Activated CD8-positive, alpha-beta memory T cell treated with anti-CD3 and anti-CD28 coated beads, Interleukin-2, amount 50 U/mL, for 48 hours (primary cell): Measurements from ENCODE around the gene PSTK.

Source experiments
- DNase-seq: peaks from one replicate; pipeline ENCODE4 v3.0.0-alpha.2; 2020

Gene PSTK, protein sequence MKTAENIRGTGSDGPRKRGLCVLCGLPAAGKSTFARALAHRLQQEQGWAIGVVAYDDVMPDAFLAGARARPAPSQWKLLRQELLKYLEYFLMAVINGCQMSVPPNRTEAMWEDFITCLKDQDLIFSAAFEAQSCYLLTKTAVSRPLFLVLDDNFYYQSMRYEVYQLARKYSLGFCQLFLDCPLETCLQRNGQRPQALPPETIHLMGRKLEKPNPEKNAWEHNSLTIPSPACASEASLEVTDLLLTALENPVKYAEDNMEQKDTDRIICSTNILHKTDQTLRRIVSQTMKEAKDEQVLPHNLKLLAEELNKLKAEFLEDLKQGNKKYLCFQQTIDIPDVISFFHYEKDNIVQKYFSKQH

DNA sequence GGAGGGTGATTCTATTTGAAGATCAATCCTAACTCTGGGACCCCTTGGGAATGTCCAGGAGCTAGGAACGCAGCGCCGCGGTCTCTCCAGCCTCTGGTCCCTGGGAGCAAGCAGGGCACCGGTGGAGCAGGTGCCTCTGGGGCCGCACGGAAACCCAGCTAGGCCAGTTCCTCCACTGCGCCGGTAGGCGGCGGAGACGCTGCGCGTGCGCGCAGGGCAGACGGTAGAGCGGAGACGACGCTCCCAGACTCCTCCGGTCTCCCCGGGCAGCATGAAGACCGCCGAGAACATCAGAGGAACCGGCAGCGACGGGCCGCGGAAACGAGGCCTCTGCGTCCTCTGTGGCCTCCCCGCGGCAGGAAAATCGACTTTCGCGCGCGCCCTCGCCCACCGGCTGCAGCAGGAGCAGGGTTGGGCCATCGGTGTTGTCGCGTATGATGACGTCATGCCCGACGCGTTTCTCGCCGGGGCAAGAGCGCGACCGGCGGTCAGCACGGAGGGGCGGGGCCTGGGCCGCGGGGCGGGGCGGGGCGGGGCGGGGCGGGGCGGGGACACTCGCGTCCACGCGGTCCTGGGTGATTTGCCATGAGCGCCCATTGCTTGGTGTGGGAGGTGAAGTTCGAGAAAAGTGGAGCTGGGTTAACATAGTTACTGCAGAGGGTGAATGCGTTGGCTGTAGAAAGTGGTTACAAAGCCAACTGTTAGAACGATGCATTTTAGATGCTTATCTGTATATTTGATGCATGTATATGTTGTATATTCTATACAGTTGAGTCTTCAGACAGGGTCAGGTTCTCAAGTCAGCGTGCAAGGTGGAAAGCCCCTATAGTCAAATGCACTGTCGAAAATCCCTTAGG lies at the start of gene PSTK:
Gene PSTK, plus strand, starts transcription at position 193 of the 857 bp plus-strand sequence. Its CDS starts 79 bp downstream, at position 272.
- peak; percentile 95 for DNase-seq

DNA sequence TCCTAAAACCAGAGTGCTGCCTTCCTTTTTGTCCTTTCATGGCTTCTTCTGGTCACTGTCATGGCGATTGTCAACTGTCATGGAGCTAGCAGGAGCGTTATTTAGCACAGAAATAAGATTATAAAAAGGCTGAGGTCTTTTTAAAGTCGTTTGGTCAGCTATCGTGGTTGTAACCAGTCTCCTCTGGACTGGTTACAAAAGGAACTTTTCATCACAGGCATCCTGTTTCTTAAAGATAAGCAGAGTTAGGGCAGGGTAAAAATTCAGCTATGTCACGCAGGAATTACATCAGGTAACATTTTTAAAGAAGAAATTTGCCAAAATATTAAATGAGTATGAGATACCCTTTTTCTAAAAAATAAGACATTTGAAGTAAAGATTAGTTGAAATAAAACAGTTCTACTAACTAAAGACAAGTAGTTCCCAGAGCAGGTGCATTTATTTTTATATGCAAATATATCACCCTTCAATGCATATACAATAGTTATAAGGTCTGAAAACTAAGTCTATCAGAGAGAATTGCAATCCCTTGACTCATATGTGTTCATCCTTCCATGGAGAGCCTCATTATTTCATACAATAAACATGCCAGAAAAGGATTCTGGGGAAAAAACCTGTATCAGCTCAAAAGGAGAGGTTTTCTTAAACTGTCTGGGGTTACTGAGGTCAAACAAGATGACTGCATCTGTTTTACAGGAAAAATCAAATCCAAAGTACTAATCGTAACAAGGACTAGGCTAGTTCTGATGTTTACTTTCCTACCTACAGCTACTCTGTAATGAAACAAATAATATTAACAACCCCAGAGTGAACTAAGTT lies 48.9 kb upstream of the PSTK start:
- no peak for DNase-seq

GRCh38 chr10:122939133-122939855 lies 40.9 kb upstream of the PSTK start:
- no peak for DNase-seq

GRCh38 chr10:122939856-122940543 lies 40.2 kb upstream of the PSTK start:
- no peak for DNase-seq

DNA sequence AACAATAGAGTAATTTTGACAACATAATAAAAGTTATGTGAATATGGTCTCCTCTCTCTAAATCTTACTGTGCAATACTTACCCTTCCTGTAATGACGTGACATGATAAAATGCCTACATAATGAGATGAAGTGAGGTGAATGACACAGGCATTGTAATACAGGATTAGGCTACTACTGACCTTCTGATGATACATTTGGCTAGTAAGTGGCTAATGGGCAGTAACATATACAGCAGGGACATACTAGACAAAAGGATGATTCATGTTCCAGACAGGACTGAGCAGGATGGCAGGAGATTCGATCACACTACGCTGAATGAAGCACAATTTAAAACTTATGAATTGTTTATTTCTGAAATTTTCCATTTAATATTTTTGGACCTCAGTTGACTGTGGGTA lies 30.9 kb upstream of the PSTK start:
- DNase-seq, result no peak

DNA sequence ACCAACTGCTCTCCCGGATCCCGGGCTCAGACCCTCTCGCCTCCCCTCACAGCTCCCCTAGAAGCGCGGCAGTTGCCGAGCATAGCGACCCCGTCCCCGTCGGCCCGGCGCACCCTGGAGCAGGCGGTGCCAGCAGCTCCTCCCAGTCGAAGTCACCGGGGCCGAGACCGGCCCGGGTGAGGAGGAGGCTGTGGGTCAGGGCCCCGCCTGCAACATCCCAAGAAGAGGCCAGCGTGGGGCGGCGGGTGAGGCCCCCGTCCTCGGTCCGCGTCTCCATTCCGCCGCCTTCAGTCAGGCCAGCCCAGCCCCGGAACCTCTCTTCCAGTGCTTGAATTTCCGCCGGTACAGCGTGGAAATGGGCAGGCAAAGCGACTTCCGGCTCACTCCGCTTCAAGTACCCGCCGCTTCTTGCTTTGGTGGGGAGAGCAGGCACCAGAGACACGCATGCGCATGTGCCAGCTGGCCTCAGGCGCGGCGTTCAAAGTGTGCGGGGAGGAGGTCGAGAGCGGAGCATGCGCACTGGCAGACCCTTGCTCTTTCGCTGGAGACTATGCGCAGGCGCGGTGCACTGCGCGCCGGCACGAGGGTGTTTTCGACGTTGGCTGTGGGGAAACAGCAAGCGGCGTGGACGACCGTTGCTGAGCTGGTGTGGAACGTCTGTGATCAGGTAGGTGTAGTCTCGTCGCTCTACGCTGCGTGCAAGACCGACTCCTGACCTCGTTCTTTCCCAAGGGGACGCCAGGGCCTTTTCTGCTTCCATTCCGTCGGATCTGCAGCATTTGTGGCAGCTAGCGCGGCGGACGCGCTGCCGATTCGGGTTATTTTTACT lies 26.1 kb upstream of the PSTK start, which contains the start of gene C10orf88:
Gene C10orf88, minus strand, starts transcription at position 326 of the 829 bp plus-strand sequence. Its CDS starts 49 bp downstream, at position 277.
- DNase-seq, result peak; percentile 97

GRCh38 chr10:122954731-122955050 lies 25.5 kb upstream of the PSTK start:
- DNase-seq, result no peak

GRCh38 chr10:122955892-122956291 lies 24.3 kb upstream of the PSTK start:
- no peak for DNase-seq

DNA sequence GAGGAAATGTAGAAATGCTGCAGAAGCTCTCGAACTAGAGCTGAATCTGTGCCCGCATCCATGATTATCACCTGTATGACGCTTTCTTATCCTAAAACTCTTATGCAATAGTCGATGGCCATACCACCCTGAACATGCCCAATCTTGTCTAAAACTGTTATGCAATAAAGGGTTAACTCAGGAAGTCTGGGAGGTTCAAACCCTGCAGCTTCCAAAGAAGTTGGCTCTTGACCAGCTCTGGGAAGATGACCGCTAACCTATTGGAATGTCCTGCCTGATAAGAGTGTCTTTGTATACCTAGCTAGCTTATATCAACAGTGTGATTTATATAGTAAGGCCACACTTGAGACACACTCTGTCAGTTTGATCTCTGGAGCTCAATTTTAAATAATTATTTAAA lies 22.7 kb upstream of the PSTK start:
- DNase-seq, result no peak

DNA sequence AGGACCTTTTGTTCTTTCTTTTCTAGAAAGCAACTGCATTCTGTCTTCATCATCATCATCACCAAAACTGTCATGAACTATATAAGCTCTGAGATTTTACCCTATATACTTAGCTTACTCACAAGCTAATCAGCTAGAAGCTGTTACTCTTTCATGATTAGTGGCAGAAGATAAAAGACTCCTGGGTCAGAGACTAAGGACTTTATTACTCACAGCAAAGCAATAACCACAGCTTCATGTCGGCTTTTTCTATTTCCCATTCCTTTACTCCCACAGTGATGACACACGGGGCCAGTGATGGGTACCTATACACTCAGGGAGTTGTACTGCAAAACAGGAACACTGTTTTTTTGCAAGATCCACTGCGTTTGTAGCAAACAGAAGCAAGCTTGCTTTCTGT lies 17.8 kb upstream of the PSTK start:
- DNase-seq, result no peak

- no peak for DNase-seq
Measured at GRCh38 chr10:122966879-122967278, 13.3 kb upstream of the PSTK start.

GRCh38 chr10:122968698-122969097 lies 11.5 kb upstream of the PSTK start:
- DNase-seq, result no peak

- no peak for DNase-seq
Measured at GRCh38 chr10:122974023-122974422, 6.2 kb upstream of the PSTK start.

- DNase-seq, result no peak
Measured at GRCh38 chr10:122974543-122975064, 5.6 kb upstream of the PSTK start.

DNA sequence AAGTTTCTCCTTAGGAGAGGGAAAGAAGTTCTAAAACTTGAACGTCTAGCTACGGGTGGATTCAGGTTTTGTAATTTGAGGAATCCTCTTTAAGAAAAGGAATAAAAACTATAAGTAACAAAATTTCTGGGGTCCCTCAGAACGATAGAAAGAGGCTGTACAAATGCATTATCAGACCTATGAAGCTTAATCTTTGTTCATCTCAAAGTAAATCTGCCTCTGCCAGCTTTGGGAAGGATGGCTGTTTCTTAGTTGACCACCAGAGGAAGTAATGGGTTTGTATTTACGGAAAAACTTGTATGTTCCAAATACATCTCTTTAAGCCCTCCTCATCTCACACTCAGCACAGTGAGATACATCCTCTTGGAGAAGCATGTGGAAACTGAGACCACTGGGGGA lies 864 bp downstream of the PSTK start:
- DNase-seq, result no peak

- DNase-seq, result no peak
Measured at GRCh38 chr10:122983898-122984297, 3.7 kb downstream of the PSTK start.

DNA sequence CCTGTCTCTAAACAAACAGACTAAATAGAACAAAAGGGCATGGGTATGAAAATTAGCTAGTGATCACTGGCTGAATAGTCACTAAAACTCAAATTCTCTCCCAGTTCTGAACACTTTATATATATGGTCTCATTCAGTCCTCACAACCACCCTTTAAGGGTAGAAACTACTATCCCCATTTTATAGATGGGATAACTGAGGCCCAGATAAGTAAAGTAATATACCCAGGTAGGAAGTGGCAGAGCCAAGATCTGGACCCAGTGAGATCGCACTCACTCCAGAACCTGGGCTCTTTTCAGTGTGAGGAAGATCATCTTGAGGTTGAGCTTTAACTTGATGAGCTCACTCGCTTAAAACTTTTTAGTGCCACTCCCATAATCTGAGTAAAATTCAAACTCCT lies 4.5 kb downstream of the PSTK start:
- no peak for DNase-seq

- no peak for DNase-seq
Measured at GRCh38 chr10:122986335-122986734, 6.1 kb downstream of the PSTK start.

- no peak for DNase-seq
Measured at GRCh38 chr10:122988501-122988900, 8.3 kb downstream of the PSTK start.

GRCh38 chr10:122990278-122990677 lies 10.1 kb downstream of the PSTK start:
- no peak for DNase-seq
